Ectodermal cell (in vitro differentiated cells): ENCODE measurements around the gene CCDC27.

Experiments used
- H3K27ac ChIP-seq: 2 replicates; pipeline ENCODE4 v1.7.0; 2013; ENCODE audit warnings: mild to moderate bottlenecking, low read depth, low read length; ENCODE audit not compliant: insufficient read depth, poor library complexity, severe bottlenecking
- H3K27me3 ChIP-seq: 2 replicates; pipeline ENCODE4 v1.7.0; 2013; ENCODE audit warnings: mild to moderate bottlenecking, low read length; ENCODE audit not compliant: insufficient read depth, control insufficient read depth, poor library complexity, severe bottlenecking
- H3K36me3 ChIP-seq: one replicate; pipeline ENCODE4 v1.7.0; 2013; ENCODE audit warnings: low read length; ENCODE audit not compliant: control insufficient read depth, insufficient read depth
- H3K4me1 ChIP-seq: one replicate; pipeline ENCODE4 v1.7.0; 2013; ENCODE audit warnings: low read length; ENCODE audit not compliant: control insufficient read depth, insufficient read depth
- H3K4me3 ChIP-seq: 2 replicates; pipeline ENCODE4 v1.7.0; 2013; ENCODE audit warnings: low read depth, low read length, control low read depth; ENCODE audit not compliant: insufficient read depth
- H3K9me3 ChIP-seq: 2 replicates; pipeline ENCODE4 v1.7.0; 2013; ENCODE audit warnings: mild to moderate bottlenecking, low read length, moderate library complexity; ENCODE audit not compliant: control insufficient read depth
- WGBS, 2 experiments: methylation state at CpG; one replicate each; pipeline ENCODE4 v1.1.7; 2013; ENCODE audit warnings: missing lambda C conversion rate in 2 of 2; 5-methylcytosine and 5-hydroxymethylcytosine counted together

The CCDC27 gene

DNA sequence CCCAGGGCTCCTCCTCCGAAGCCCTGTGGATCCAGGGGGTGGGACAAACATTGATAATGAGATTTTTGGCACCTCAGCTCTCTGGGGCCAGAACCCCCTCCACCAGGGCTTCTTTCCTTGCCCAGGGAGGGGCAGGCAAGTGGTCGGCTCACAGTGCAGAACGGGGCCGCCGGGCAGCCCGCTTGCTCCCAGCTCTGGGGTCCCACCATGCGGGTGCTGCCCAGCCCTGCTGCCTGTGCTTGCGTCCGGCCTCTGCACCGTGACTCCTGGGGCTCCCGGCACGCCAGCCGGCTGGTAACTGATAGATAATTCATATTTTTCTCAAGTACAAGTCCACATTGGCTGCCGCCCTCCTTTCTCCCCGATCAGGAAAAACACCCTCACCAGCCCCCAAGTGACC lies 42.0 kb upstream of the CCDC27 start:
- Histone ChIP-seq H3K4me3 (no peak overlapping the region), H3K9me3 (no peaks in the 10 kb centered on the region), H3K36me3 (no peaks in the 10 kb centered on the region), H3K4me1 (peaks cover 28% of the 10 kb centered on the region), H3K27ac (no peak overlapping the region), H3K27me3 (peaks cover 24% of the 10 kb centered on the region)
- WGBS, 2 experiments, result 90 to 93% methylated on average over 15 of the region's 15 CpGs

DNA sequence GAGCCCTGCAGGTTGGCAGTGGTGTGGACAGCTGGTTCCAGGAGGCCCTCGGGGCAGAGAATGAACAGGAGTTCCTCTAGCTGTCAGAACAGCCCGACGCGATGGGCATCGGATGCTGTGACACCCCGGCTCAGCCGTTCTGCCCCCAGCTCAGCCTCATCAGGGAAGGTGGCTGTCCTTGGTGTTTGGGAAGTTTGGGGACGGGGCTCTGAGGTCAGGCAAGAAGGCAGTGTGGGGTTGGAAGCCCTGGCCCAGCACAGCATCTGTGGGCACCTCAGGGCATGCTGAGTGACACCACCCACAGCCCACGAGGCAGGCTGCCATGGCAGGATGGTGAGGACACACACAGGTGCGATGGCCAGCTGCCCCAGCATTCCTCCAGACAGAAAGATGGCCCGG lies 40.9 kb upstream of the CCDC27 start:
- 91 to 92% methylated on average over 11 of the region's 11 CpGs for WGBS, 2 experiments
- no peak overlapping the region for H3K27ac ChIP-seq
- H3K27me3 ChIP-seq, result peaks cover 24% of the 10 kb centered on the region
- peaks cover 28% of the 10 kb centered on the region for H3K4me1 ChIP-seq
- H3K36me3 ChIP-seq, result no peaks in the 10 kb centered on the region
- no peaks in the 10 kb centered on the region for H3K9me3 ChIP-seq
- H3K4me3 ChIP-seq, result no peak overlapping the region

DNA sequence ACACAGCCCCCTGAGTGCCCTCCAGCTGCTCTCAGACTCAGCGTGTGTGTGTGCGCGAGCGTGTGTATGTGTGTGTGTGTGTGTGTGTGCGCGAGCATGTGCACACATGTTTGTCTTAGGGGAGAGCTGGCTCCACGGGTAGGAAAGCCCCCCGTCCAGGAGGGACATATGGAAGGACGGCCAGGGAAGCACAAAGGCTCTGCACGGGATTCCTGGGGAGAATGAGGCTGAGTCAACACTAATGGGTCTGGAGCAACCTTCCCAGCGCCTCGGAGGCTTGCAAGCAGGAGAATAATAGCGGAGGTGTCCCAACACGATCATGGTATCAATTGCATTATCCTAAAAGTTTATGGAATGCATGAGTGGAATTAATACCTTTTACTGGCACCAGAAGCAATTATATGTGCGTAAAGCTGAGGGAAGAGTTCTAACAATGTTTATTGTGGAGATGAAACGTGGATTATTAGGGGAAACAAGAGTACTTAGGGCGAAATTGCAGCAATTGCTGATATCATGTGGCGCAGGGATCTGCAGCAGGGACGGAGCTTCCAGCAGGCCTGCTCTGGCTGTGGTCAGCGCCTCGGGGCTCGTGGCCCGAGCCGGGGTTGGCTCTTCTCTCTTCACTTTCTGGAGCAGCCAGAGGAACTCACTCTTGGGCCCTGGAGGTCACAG lies 40.3 kb upstream of the CCDC27 start:
- H3K36me3 ChIP-seq, result no peaks in the 10 kb centered on the region
- WGBS, 2 experiments, result 86 to 88% methylated on average over 24 of the region's 24 CpGs
- peaks cover 24% of the 10 kb centered on the region for H3K27me3 ChIP-seq
- H3K4me3 ChIP-seq, result no peak overlapping the region
- H3K9me3 ChIP-seq, result no peaks in the 10 kb centered on the region
- H3K4me1 ChIP-seq, result peaks cover 27% of the 10 kb centered on the region
- no peak overlapping the region for H3K27ac ChIP-seq

DNA sequence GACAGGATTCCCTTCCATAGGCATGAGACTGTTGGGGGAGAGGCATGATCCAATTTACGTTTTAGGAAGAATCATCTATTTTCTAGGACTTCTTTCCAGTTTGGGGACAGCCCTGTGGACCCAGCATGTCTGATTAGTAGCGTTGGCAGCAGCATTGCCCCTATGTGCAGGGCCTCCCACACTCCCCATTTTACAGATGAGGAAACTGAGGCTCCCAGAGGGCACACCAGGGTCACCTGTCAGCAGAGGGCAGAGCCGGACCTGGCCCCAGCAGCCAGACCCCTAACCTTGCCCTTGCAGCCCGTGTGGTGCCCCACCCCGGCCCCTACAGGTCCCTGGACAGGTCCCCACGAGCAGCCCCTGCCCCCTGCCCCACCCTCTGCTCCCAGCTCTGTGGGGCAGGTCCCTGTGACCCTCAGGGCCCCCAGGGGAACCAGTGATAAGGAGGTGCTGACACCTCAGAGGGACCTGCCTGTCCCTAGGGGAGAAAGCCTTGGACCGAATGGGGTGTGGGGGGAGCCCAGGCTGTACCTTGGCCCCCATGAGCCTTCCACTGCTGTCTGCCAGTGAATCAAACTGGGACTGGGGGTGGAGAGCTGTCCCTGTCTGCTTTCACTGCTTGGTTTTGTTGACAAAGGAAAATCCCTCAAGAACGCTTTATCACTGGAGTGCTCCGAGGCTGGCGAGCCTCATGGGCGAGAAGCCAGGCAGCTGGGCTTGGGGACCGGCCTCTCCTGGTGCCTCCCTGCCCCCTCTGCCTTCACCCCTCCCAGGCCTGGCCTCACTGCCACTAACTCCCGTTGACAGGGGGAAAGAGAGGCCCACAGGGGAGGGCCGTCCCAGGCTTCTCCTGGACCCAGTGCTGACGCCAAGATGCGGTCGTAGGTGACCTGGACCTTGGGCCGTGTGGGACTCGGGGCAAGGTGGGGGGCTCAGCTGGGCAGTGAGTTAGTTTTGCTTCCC lies 39.4 kb upstream of the CCDC27 start:
- Histone ChIP-seq H3K9me3 (no peaks in the 10 kb centered on the region), H3K27me3 (peaks cover 19% of the 10 kb centered on the region), H3K36me3 (no peaks in the 10 kb centered on the region), H3K4me1 (peaks cover 23% of the 10 kb centered on the region), H3K27ac (no peak overlapping the region), H3K4me3 (no peak overlapping the region)
- 86 to 88% methylated on average over 19 of the region's 19 CpGs for WGBS, 2 experiments

DNA sequence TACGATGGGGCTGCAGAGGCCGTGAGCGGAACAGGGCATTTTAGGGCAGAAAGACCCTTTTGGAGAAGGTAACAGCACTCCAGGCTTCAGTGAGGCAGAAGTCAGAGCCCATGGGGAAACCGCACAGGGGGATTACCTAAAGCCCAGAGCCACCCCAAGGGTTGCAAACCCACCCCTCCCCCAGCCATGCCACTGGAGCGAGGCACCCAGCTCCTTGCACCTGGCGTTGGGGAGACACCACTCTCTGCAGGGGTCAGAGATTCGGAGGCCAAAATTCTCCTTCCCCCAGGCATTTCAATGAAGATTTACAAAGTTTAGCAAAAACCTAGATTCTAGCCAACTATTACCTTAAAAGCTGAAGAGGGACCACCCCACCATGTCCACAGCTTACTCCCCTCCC lies 38.4 kb upstream of the CCDC27 start:
- Histone ChIP-seq H3K9me3 (no peaks in the 10 kb centered on the region), H3K4me1 (peaks cover 15% of the 10 kb centered on the region), H3K4me3 (no peak overlapping the region), H3K27ac (no peak overlapping the region), H3K27me3 (peaks cover 9% of the 10 kb centered on the region), H3K36me3 (no peaks in the 10 kb centered on the region)
- 86 to 88% methylated on average over 7 of the region's 7 CpGs for WGBS, 2 experiments

DNA sequence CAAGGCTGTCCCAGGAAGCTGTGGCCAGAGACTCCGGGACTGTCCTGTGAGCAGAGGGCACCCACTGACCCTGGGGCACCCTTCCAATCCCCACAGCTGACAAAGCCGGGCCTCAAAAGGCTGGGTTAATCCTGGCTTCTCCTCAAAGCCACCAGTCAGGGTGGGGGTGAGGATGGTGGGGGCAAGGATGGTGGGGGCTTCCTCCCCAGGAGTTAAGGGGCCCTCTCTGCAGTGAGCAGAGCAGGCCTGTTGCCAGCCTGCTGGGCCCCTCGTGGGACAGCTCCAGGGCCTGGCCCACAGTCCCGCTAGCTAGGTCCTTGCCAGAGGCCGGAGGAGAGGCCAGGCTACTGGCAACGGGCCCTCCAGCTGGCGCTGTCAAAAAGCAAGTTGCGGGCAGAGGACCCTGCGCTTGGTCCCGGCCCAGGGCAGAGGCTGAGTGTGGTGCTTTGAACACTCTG lies 37.9 kb upstream of the CCDC27 start:
- Histone ChIP-seq H3K36me3 (no peaks in the 10 kb centered on the region), H3K27ac (no peak overlapping the region), H3K4me1 (peaks cover 13% of the 10 kb centered on the region), H3K4me3 (no peak overlapping the region), H3K27me3 (peaks cover 4% of the 10 kb centered on the region), H3K9me3 (no peaks in the 10 kb centered on the region)
- WGBS, 2 experiments, result 90 to 93% methylated on average over 10 of the region's 10 CpGs

DNA sequence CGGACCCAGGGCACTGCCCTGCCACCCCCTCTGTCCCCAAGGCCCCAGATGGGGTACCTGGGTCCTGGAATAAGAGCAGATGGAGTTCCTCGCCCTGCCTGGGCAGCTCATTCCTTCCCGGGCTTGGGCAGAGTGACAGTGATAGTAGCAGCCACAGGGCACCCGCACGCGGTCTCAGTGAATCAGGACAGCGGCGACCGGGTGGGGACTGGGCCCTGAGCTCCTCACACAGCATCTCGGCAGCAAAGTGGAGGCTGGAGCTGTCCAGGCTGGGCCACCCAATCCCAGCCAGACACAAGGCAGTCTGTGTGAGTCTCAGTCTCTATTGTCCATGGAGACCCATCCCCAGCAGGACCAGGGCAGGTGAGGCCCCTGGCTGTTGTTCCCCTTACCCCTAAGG lies 37.4 kb upstream of the CCDC27 start:
- H3K36me3 ChIP-seq, result no peaks in the 10 kb centered on the region
- WGBS, 2 experiments, result 85 to 86% methylated on average over 10 of the region's 10 CpGs
- no peak overlapping the region for H3K4me3 ChIP-seq
- H3K27ac ChIP-seq, result no peak overlapping the region
- H3K4me1 ChIP-seq, result peaks cover 13% of the 10 kb centered on the region
- no peaks in the 10 kb centered on the region for H3K9me3 ChIP-seq
- no peaks in the 10 kb centered on the region for H3K27me3 ChIP-seq

DNA sequence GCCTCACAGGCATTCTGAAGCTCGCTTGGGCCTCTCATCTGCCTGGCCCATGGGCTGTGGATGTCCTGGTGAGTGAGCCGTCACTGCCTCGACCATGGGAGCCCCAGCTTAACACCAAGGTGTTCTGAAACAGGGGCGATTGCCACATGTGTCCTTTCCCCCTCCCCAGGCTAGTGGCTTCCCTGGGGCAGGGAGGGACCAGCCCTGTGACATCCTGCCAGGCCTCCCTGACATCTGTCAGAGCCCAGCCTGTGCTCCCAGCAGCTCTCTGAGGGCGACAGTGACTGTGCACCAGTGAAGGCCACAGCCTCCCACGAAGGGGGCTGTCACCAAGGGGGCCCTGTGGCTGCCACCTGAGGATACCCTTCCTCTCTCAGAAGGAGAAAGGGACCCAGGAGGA lies 35.9 kb upstream of the CCDC27 start:
- Histone ChIP-seq H3K27me3 (no peaks in the 10 kb centered on the region), H3K27ac (no peak overlapping the region), H3K4me1 (peaks cover 12% of the 10 kb centered on the region), H3K36me3 (no peaks in the 10 kb centered on the region), H3K4me3 (no peak overlapping the region), H3K9me3 (no peaks in the 10 kb centered on the region)
- WGBS, 2 experiments, result 84 to 88% methylated on average over 6 of the region's 6 CpGs

DNA sequence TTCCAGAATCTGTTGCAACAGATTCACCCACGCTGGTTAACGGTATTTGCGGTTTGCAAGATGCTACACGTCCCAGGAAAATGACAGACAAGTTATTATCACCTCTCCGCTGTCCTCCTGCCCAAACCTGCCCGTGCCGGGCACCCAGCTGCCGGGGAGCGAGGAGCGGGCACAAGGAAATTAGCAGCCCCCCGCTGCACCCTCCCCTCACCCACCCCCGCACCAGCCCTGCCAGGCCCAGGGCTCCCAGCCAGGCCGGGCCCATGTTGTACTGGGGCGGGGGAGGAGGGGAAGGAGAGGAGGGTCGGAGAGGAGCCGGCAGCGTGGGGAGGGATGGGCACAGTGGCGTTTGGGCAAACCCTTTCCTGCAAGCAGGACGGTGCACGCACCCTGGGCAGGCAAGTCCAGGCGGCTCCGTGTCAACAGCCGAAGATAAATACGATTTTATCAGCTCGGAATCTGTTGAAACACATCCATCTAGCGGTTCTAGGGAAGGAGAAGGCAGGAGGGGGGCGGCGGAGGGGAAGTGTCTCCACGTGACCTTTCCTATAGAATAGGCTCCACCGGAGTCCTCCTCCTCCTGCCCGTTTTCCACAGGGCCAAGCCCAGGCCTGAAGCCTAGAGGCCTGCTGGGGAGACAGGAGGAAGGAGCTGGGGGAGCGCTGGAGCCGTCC lies 35.1 kb upstream of the CCDC27 start:
- Histone ChIP-seq H3K4me3 (no peak overlapping the region), H3K36me3 (no peaks in the 10 kb centered on the region), H3K4me1 (peaks cover 12% of the 10 kb centered on the region), H3K27me3 (no peaks in the 10 kb centered on the region), H3K9me3 (no peaks in the 10 kb centered on the region), H3K27ac (no peak overlapping the region)
- 68 to 69% methylated on average over 32 to 33 of the region's 33 CpGs for WGBS, 2 experiments
